Activated CD8-positive, alpha-beta memory T cell treated with anti-CD3 and anti-CD28 coated beads, Interleukin-2, amount 50 U/mL, for 48 hours (primary cell): ENCODE data around the gene SRGAP2C.
"Not testable (repeated sequence)": the region's sequence is repeated elsewhere in the genome, so short reads cannot be mapped to it uniquely, and the experiment has no call there.

ENCODE experiments used
- DNase-seq: peaks from one replicate; pipeline ENCODE4 v3.0.0-alpha.2; 2020

SRGAP2C gene

DNA sequence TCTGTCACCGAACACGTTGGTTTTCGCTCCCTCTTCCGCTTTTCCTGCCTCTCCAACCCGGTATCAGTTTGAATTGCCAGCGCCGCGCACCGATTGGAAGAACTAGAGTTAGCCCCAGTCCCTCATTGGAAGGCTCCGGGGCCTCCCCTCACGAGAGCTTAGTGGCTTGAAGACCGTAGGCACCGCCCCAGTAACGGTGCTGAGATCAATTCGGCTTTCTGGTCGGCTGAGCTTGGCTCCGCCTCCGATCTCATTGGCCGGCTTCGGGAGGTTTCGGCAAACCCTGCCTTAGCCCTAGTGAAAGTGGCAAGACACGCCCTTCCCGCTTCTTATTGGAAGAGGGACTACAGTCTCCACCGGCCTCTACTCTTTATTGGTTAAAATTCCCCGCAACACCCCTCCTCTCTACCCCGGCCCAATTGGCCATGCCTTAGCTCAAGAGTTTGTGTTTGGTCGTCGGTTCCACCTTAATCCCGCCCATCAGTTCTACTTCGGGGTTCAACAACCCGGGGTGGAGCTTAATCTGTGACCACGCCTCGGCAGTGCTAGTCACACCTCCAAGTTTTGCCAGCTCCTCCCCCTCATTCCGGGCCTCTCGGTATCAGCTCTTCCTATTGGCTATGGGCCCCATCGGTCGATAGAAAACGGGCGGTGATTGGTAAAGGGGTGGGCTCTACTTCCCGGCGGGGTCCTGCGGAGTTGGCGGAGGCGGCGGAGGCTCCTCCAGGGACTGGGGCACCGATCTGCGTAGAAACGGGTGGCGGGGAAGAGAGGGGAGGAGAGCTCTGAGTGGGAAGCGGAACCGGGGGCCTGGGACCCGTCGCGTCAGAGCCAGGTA is at the start of gene SRGAP2C, which contains the start of gene FAM72B:
TSS of gene SRGAP2C (plus strand) at position 686 of the 838 bp plus-strand sequence. CDS start 2,472 bp downstream, outside the sequence.
TSS of gene FAM72B (minus strand) at position 51 of the 838 bp plus-strand sequence. CDS start 851 bp downstream, outside the sequence.
- DNase-seq = peak; percentile 85

DNA sequence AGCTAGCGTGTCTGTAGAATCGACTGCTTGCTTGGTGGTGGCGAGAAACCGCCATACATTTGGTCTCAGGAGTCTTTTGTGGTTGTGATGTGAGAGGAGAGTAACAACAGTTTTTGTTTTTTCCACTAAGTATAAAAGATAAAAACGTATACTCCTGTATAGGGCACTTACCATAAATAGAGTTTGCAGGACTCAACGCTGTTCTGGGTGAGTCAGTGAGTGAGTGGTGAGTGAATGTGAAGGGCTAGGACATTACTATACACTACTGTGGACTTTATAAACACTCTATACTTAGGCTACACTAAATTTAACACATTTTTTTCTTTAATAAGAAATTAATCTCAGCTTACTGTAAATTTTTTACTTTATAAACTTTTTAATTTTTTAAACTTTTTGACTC is 44.4 kb upstream of the SRGAP2C start:
- not testable (repeated sequence) for DNase-seq

DNA sequence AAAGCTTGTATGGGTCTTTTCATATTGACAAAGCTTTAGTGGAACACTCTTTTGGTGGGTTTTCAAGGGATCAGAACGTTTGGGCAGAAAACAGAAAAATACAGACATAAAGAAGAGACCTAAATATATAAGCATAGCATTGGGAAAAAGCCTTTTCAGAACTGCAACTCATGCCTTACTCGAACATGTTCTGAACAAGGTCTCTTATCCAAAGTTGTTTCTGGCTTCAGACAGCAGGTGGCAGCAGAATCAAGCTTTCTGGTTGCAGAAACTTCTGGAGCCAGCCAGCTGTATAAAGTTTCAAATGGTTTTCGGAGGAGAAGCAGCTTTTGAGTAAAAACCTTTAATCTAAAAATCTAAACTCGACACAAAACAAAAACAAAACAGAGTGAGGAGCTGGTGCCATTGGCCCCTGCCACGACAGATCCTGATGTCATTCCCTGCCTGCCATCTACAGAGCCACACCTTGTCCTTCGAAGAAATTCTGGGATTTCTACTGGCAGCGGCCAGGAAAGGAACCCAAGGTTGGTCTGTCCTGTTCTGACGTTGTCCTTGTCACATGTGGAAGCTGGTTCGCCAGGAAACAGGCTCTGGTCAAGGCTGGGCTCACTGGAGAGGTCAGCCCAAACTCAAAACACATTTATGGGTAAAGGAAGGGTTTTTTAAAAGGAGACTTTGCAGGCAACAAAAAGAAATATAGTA is 36.1 kb upstream of the SRGAP2C start:
- DNase-seq = not testable (repeated sequence)

DNA sequence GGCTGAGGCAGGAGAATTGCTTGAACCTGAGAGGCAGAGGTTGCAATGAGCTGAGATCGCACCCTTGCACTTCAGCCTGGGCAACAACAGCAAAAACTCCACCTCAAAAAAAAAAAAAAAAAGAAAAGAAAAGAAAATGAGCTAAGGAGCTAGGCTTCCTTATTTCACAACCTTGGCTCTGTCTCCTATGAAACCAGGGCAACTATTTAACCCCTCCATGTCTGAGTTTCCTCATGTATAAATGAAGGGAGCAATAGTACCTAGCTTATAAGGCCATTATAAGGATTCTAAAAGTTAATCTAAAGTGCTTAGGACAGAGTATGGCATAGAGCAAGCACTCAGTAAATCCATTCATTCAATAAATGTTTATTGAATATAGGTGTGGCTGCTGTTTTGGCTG is 33.5 kb upstream of the SRGAP2C start:
- not testable (repeated sequence) for DNase-seq

DNA sequence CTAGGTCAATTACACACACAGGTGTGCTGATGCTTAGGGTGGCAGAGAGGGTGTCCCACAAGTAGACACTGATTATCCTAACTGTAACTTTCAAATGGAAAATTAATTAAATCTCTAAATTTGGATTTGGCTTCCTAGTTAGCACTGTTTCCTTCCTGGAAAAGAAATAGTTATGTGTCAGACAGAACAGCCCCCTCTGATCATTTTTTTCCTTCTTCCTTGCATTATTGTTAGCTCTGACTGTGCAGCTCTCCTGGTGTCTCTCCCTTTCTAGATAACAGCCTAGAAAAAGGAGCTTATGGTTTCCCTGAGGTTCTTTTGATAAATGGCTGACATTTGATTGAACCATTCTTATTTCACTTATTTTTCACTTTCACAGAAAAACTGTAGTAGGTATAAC is 32.0 kb upstream of the SRGAP2C start:
- not testable (repeated sequence) for DNase-seq

DNA sequence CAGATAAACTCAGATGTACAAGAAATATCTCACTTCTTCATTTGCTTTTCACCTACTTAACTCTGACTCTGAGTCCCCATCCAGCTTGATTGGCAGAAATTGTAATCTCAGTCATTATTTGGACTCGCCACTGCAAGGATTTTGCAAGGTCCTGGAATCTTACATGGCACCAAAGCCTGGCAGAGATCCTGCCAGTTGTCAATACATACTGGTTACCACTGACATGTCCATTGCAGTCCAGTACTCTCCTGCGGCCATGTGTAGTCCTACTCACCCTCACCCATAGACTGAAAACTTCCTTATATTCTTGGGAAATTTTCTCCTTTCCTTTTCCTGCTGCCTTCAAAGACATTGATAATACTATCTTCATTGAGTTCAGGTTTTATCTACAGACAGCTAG is 30.0 kb upstream of the SRGAP2C start:
- DNase-seq = not testable (repeated sequence)

DNA sequence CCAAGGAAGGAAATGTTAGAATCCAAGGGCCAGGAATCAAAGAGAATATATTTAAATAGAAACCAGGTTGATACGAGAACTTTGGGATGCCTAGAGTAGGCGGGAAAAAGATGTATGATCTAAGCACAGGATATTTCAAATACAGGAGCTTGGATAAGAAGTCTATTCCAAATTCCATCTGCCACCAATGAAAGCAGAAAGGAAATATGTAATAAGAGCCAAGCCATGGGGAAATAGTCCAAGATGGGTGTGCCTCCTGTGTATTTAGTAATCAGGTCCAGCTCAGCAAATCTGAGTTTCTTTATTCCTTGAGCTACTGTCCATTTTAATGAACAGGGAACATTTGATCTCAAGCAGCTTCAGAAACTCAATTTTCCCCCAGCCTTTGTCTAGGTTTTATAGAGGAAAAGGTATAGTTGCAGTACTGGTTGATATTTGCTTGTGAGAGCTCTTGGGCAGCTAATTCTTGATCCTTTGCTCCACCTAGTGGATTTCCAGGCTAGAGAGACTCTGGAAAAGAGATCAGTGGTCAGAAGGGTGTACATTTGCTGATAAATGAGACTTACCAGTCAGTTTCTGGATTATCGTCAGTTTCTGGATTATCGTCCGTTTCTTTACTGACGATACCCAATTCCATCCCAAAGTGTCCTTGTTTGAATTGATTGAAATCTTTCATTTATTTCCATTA is 29.0 kb upstream of the SRGAP2C start:
- DNase-seq = not testable (repeated sequence)

DNA sequence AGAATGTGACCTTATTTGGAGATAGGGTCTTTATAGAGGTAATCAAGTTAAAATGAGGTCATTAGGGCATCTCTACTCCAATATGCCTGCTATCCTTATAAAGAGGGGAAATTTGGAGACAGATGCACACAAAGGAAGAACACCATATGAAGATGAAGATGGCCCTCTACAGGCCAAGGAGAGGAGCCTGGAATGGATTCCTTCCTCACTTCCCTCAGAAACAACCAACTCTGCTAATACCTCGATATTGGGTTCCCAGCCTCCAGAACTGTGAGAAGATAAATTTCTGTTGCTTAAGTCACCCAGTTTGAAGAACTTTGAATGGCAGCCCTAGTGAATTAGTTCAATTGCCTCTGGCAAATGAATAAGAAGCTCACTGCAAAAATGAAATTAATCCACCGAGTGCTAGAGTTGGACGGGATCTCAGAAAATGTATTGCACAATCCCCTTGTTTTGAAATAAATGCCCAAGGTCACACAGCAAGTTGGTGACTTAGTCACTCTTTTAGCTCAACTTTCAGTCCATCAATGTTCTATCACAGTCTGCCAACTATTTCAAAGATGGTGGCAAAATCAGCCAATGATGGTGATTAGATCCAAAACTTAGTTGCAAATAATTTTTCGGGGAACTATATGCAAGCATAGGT is 27.7 kb upstream of the SRGAP2C start:
- DNase-seq = not testable (repeated sequence)

DNA sequence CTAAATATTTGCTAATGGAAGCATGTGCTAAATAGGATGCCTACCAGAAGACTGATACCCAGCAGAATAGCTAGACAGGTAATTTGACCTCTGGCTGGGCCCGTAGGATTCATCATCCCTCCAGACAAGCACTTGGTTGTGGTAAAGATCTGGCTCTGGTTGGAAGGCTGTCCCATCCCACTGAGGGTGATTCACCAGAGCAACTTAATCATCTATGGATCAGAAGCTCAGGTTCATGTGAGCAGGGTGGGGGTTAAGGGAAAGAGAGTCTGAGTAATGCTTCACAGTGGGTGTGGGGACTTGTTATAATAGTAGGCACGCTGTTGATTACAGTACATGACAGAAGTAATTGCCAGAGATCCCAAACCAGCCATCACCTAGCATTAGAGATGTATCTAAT is 27.2 kb upstream of the SRGAP2C start:
- DNase-seq = not testable (repeated sequence)

DNA sequence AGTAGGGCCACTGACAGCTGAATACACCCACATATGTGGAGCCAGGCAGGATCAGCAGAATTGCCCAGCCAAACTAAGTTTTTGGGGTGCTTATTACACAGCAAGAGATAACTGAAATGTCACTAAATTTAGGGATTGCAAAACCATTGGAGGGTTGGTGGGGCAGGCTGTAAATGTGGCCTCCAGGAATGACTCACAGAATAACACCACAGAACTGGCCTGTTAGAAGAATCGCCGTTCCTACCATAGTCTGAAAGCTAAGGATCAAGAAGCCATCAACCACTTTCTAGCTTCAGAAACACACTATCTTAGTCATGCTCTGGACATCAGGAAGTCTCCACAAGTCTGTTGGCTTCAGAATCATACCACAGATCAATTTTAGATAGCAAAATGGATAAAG is 24.7 kb upstream of the SRGAP2C start:
- DNase-seq = not testable (repeated sequence)

DNA sequence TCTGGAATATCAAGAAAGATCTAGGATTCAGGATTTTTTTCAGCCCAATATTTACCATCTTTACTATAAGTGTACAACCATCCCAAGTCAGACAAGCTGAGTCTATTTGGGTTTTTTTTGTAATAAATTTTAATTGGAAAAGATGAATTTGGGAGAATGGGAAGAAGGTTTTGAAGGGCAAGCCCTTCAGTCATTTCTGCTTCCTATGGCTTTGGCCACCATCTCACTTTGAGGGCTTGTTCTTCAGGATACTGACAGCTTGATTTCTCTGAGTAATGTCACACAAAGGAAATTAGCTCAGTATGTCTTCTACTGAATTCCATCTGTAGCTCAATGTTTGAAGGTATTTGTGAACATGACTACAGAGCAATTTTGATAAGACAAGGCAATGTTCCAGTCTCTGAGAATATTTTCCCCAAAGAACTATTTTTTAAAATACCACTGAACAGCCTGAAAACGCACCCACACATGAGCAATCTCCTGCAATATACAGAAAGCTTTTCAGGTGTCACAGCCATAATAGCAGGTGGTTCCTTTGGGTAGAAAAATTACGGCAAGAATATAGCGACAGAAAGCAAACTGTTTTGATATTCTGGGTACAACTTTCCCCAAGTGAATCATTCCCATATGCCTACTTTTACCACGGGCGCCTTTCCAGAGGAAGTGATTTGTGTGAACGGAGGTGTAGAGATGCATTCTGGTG is 23.4 kb upstream of the SRGAP2C start:
- DNase-seq = not testable (repeated sequence)

DNA sequence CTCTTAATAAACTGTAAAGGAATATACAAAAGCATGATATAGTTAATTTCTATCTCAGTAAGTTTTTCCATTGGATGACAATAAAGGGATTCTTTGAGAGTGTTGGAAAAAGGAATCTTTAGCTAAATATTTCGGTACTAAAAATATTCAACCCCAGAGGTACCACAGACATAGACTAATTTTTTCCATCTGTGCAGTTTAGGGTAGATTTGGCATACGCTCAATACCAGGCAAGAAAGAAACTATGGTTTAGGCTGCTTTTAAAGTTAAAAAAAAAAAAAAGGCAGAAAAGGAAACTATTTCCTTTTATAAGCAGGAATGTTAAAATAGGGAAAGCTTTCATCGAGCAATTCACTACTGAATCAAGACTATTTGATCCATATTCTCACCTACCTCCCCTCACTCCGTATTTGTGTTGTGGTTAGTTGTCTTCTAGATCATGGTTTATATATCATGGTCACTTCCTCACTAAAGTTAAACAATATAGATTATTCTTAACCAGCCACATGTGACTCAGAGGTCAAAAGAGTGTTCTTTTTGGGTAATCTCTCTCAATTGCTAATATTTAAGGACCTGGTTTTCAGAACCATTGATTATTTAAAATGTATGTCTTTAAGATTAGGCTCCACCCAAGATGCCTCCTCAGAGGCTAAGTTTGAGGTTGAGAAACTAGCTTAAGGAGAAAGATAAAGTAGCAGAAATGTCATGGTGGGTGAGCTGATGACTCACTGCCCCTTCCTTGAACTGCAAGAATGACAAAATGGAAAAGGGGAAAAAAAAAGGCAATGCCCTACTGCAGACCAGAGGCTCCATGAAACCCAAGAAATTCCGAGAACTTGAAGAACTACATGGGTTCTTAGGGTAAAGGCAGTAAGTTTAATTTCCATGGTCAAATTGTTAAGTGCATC is 20.7 kb upstream of the SRGAP2C start:
- not testable (repeated sequence) for DNase-seq

DNA sequence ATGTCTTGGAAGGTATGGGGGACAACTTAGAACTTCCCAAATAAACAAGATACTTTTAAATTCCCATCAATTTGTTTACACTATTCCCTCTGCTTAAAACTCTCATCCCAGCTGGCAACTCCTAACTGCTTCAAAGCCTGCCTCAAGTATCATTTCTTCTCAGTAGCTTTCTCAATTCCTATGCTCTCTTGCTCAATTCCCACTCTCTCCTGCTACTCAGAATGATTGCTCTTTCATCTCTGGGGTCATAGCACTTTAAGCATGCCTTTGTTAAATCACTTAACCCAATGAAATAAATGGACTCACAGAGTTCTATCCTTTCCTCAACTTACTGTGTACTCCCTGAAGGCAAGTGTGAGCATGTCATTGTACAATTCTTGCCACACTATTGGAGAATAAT is 19.5 kb upstream of the SRGAP2C start:
- not testable (repeated sequence) for DNase-seq

DNA sequence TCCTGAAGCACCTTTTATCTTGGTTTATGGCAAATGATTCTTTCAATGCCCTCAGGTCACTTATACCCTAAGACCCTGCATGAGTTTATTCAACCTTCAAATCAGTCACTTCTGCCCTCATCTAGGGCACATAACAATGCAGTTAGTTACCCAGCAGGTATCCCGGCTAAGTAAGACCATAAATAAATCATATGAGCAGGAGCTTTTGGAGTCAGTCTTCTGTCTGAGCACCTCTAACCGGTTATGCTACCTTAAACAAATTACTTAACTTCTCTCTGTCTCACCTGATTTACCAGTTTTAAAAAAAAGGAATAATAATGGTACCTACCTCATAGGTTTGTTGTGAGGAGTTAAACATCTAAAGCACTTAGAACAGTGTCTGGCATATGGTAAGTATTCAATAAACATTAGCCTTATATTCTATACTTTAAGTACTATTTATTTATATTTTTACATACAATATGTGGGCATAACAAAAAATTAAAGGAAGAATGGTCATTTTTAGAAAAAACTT is 17.5 kb upstream of the SRGAP2C start:
- not testable (repeated sequence) for DNase-seq

DNA sequence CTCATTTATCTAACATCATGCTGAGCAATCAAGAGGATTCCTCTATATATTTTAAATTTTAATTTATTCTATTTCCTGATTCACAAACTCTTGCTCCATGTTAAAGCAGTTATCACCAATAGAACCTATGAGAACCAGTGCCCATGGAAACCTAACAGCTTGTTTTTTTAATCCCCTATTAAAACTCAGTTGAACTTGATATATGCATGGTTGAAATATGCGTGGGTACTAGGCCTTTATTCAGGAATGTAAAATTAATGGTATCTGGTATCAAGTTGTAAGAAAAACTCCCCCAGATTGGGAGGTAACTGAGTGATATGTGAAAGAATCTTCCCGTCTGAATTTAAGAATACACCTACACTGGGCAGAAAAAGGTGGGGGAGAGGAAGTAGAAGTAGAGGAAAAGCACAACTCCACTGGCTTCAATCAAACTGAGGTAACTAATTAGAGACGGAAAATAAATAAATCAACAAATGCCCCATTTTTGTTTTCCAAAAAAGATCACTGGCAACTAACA is 16.6 kb upstream of the SRGAP2C start:
- not testable (repeated sequence) for DNase-seq

DNA sequence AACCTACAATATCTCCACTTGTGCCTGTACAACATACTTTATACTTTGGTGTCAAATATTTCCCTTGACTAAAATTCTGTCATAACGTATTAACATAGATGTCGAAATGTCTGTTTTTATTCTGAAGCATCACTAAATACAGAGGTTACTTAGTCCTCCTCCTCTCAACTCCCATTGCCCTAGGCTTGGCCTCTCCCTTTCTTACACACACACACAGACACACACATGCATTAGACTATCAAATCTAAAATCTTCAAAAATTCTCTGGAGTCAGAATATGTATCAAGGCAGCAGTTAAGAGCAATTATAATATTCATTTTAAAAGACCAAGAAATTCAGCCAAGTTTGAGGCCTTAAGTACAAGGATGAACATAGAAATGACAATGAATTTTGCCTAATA is 8.1 kb upstream of the SRGAP2C start:
- DNase-seq = not testable (repeated sequence)

DNA sequence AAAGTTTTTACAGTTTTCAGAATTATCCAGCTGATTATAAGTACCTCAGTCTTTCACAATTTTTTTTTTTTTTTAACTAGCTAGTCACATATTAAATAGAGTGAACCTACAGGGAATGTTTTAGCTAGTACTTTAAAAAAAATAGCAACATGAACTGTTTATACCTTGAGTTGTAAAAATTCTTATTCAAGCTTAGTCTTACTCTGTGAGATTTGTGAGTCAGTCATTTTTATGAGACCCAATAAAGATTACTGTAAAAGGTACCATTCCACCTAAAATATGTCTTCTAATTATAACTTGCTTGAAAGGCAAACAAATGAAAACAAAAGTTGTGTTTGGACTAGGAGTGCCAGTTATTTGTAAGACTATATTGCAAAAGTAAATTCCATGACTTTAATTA is 6.6 kb upstream of the SRGAP2C start:
- not testable (repeated sequence) for DNase-seq

DNA sequence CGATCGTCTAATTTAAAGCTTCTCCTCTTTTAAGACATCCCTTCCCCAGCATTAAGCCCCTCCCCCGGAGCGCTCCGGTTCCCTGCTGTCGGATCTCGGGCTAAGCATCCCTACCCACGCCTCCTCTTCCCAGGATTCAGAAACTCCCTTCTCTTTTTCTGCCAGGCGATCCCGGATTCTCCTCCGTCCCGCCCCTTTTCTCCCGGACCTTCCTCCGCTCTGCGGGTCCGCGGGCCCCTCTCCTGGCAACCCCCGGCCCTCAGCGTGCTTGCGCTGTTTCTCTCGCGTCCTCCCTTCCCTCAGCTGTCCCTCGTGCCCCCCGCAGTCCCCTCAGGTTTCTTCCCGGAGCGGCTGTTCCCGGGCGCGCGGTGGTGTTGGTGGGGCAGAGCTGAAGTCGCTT is 908 bp upstream of the SRGAP2C start:
- DNase-seq = not testable (repeated sequence)

DNA sequence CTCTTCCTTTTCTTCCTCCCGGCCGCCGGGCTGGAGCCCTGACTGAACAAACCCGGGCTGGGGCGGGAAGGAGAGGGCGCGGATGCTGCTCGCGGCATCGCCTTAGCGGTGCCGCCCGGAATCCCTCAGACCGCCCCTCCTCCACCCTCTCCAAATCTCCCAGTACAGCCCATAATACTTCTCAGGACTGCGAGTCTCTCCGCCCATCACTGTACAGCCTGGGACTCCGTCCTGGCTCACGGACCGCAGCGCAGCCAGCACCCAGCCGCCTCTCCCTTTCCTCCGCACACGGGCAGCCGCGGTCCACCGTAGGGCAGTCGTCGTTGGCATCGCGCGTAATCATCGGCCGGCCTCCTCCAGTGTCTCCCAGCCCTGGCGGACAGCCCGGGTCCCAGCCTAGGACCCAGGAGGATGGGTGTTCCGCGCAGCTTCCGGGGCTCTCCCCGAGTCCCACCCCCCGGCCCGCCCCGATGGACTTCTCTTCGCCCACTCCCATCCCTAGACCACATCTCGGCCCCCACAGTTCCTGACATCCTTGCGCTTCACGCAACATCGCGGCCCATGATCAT is 449 bp downstream of the SRGAP2C start:
- not testable (repeated sequence) for DNase-seq

DNA sequence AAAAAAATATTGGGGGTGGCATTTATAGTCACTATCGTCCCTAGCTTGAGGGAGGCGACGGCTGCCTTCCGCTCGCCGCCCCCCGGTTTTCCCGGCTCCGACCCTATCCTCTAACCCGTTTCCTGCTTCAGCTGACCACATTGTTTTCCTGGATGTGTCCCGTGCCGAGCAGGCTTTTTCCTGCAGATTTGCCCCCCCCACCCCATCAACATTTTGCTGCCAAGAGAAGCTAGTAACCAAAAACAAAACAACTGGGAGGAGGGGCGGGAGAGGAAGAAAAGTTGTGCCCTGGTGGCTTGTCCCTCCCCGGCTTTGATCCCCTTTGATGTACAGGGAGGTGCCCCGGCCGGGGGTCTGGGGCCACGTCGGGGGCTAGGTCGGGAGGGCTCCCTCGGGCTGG is 1.4 kb downstream of the SRGAP2C start:
- DNase-seq = not testable (repeated sequence)
